Gastroesophageal sphincter (tissue), 4 donors: Measurements from ENCODE around the gene HEATR3. TPM values are rescaled to one million over a fixed set of nuclear protein-coding genes. Genes with fewer than 3 reads are reported as not detected.

ENCODE experiments used
- ATAC-seq: fragments of 150-250 bp; one replicate; pipeline ENCODE4 v1.9.1; 2016; ENCODE audit warnings: mild to moderate bottlenecking, moderate library complexity
- H3K27ac ChIP-seq, 4 donors: fragments of 200-600 bp; sonication (generic) in 3 of 4; 1 replicate in 3 of 4; 2 replicates in 1 of 4; pipeline ENCODE4 v1.5.1; 2016 to 2019
- H3K27me3 ChIP-seq: fragments of 200-600 bp; sonication (generic); one replicate; pipeline ENCODE4 v1.5.1; 2019
- H3K36me3 ChIP-seq, 2 donors: fragments of 200-600 bp; sonication (generic); one replicate each; pipeline ENCODE4 v1.5.1; 2019; ENCODE audit warnings: control low read depth in 1 of 2
- H3K4me1 ChIP-seq, 3 donors: fragments of 200-600 bp; sonication (generic); 1 replicate in 2 of 3; 2 replicates in 1 of 3; pipeline ENCODE4 v1.5.1; 2016 to 2019; ENCODE audit warnings: control low read depth in 2 of 3
- H3K4me3 ChIP-seq, 2 donors: fragments of 200-600 bp; sonication (generic); one replicate each; pipeline ENCODE4 v1.5.1; 2019; ENCODE audit warnings: mild to moderate bottlenecking in 1 of 2, moderate library complexity in 1 of 2
- H3K9me3 ChIP-seq, 3 donors: fragments of 200-600 bp; sonication (generic); one replicate each; pipeline ENCODE4 v1.5.1; 2017 to 2019; ENCODE audit warnings: control low read depth in 2 of 3
- CTCF ChIP-seq, 4 experiments: fragments of 200-600 bp in 2 of 4; fragments of 450-650 bp in 2 of 4; sonication (generic) in 1 of 4; IDR thresholded peaks; one replicate each; pipeline ENCODE4 v1.5.1; 2017 to 2019; ENCODE audit warnings: antibody characterized with exemption in 4 of 4, mild to moderate bottlenecking in 2 of 4, moderate library complexity in 2 of 4
- EP300 ChIP-seq: sonication (generic); formaldehyde crosslinking; IDR thresholded peaks from one replicate; pipeline ENCODE4 v1.6.1; 2017; ENCODE audit warnings: antibody characterized with exemption, mild to moderate bottlenecking
- POLR2A ChIP-seq, 2 donors: fragments of 450-650 bp; IDR thresholded peaks; one replicate each; pipeline ENCODE4 v1.6.1; 2017; ENCODE audit warnings: antibody characterized with exemption in 2 of 2, mild to moderate bottlenecking in 2 of 2, moderate library complexity in 1 of 2
- POLR2AphosphoS5 ChIP-seq: sonication (generic); formaldehyde crosslinking; IDR thresholded peaks from one replicate; pipeline ENCODE4 v1.6.1; 2017; ENCODE audit warnings: antibody characterized with exemption
- WGBS, 2 donors: methylation state at CpG; one replicate each; pipeline ENCODE4 v1.1.5; 2018; ENCODE audit warnings: low coverage in 1 of 2; 5-methylcytosine and 5-hydroxymethylcytosine counted together
- total RNA-seq, 4 donors: library from RNA; depleted of rRNA; stranded (reverse); fragments of >200 nt; gene quantifications; one replicate each; pipeline ENCODE4 v1.1.0, GENCODE V29; 2016

HEATR3 gene
- total RNA-seq, 4 donors from 2014 or later, result 11.2 to 27.4 (median 13.5) TPM

GRCh38 chr16:50040710-50041109 lies 25.1 kb upstream of the HEATR3 start:
- WGBS, 2 donors, result 33 to 60% methylated on average over 1 of the region's 1 CpG
- peaks cover 11% of the 10 kb centered on the region for H3K27me3 ChIP-seq
- no peak overlapping the region for H3K27ac ChIP-seq
- H3K9me3 ChIP-seq, result no peaks in the 10 kb centered on the region
- no peak for ATAC-seq
- no peak for TF ChIP-seq EP300
- TF ChIP-seq POLR2AphosphoS5, result no peak
- no peak for TF ChIP-seq POLR2A (IDR thresholded peaks at IDR 0.05)
- TF ChIP-seq CTCF (IDR thresholded peaks at IDR 0.05), result no peak
- no peak overlapping the region for H3K4me3 ChIP-seq
- no peaks in the 10 kb centered on the region for H3K4me1 ChIP-seq
- H3K36me3 ChIP-seq, result peaks cover 0 to 18% of the 10 kb centered on the region in 2 donors

- Histone ChIP-seq H3K4me3 (no peak overlapping the region), H3K27ac (no peak overlapping the region), H3K4me1 (no peaks in the 10 kb centered on the region), H3K36me3 (no peaks in the 10 kb centered on the region), H3K27me3 (peaks cover 21% of the 10 kb centered on the region), H3K9me3 (no peaks in the 10 kb centered on the region)
- TF ChIP-seq EP300 (no peak), POLR2AphosphoS5 (no peak), POLR2A (IDR thresholded peaks at IDR 0.05) (no peak), CTCF (IDR thresholded peaks at IDR 0.05) (no peak)
- no peak for ATAC-seq
- WGBS, 2 donors, result 75 to 76% methylated on average over 3 to 5 of the region's 5 CpGs
Measured at GRCh38 chr16:50043358-50043757, 22.4 kb upstream of the HEATR3 start.

GRCh38 chr16:50045412-50045811 lies 20.4 kb upstream of the HEATR3 start:
- H3K27me3 ChIP-seq, result peaks cover 21% of the 10 kb centered on the region
- H3K27ac ChIP-seq, result no peak overlapping the region
- WGBS, 2 donors, result 42 to 50% methylated on average over 4 of the region's 4 CpGs
- H3K4me3 ChIP-seq, result no peak overlapping the region
- H3K4me1 ChIP-seq, result no peaks in the 10 kb centered on the region
- TF ChIP-seq POLR2AphosphoS5, result no peak
- no peak for TF ChIP-seq POLR2A (IDR thresholded peaks at IDR 0.05)
- TF ChIP-seq CTCF (IDR thresholded peaks at IDR 0.05), result no peak
- TF ChIP-seq EP300, result no peak
- no peaks in the 10 kb centered on the region for H3K9me3 ChIP-seq
- no peaks in the 10 kb centered on the region for H3K36me3 ChIP-seq
- no peak for ATAC-seq

GRCh38 chr16:50046853-50047252 lies 18.9 kb upstream of the HEATR3 start:
- ATAC-seq, result no peak
- TF ChIP-seq POLR2AphosphoS5, result no peak
- TF ChIP-seq POLR2A (IDR thresholded peaks at IDR 0.05), result no peak
- no peak for TF ChIP-seq EP300
- no peak for TF ChIP-seq CTCF (IDR thresholded peaks at IDR 0.05)
- 85% methylated on average over 3 to 6 of the region's 6 CpGs for WGBS, 2 donors

GRCh38 chr16:50047864-50048263 lies 17.9 kb upstream of the HEATR3 start:
- H3K36me3 ChIP-seq, result no peaks in the 10 kb centered on the region
- ATAC-seq, result no peak
- TF ChIP-seq CTCF (IDR thresholded peaks at IDR 0.05) (no peak), POLR2A (IDR thresholded peaks at IDR 0.05) (no peak), POLR2AphosphoS5 (no peak), EP300 (no peak)
- H3K9me3 ChIP-seq, result no peaks in the 10 kb centered on the region
- peaks cover 21% of the 10 kb centered on the region for H3K27me3 ChIP-seq
- no peak overlapping the region for H3K4me3 ChIP-seq
- no peak overlapping the region for H3K27ac ChIP-seq
- whole genome bisulfite sequencing, 2 donors, result 82 to 85% methylated on average over 2 of the region's 2 CpGs
- no peaks in the 10 kb centered on the region for H3K4me1 ChIP-seq

More at GRCh38 chr16:50046853-50047252, 18.9 kb upstream of the HEATR3 start:
- Histone ChIP-seq H3K27me3 (peaks cover 21% of the 10 kb centered on the region), H3K4me3 (no peak overlapping the region), H3K36me3 (no peaks in the 10 kb centered on the region), H3K27ac (no peak overlapping the region), H3K4me1 (no peaks in the 10 kb centered on the region), H3K9me3 (no peaks in the 10 kb centered on the region)
